GM13976 (cell line): Measurements from ENCODE around the gene NAT9.

Experiments
- DNase-seq: peaks from one replicate; pipeline ENCODE4 v3.0.0; 2012; ENCODE audit warnings: low spot score
- in situ Hi-C: fragments of 300-500 bp; cut with MboI; formaldehyde crosslinking; loops from one replicate; pipeline ENCODE4 v1.12.0; 2022; ENCODE audit warnings: low sequenced_read_pairs, mixed read lengths, inconsistent platforms; ENCODE audit not compliant: unreplicated experiment
- TF ChIP-seq, protein P1 (sequence below): IDR thresholded peaks from 2 replicates; pipeline ENCODE4 v1.5.1; 2012; ENCODE audit warnings: borderline replicate concordance, mild to moderate bottlenecking; ENCODE audit not compliant: insufficient read depth; ENCODE audit errors: extremely low read depth, missing control alignments, control extremely low read depth

NAT9 gene

DNA sequence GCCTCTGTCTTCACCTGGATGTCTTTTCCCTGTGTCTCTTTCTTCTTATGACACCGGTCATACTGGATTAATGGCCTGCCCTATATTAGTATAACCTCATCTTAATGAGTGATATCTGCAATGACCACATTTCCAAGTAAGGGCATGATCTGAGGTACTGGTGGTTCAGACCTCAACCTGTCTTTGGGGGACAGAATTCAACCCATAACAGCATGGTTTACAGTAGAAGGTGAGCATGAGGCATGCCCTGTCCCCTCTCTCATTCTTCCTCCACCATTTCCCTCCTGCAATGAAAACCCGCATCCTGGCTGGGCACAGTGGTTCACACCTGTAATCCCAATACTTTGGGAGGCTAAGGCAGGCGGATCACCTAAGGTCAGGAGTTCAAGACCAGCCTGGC, 41.9 kb downstream of the NAT9 start:
- in situ Hi-C loops, result no loop called here
- TF ChIP-seq, protein P1, sequence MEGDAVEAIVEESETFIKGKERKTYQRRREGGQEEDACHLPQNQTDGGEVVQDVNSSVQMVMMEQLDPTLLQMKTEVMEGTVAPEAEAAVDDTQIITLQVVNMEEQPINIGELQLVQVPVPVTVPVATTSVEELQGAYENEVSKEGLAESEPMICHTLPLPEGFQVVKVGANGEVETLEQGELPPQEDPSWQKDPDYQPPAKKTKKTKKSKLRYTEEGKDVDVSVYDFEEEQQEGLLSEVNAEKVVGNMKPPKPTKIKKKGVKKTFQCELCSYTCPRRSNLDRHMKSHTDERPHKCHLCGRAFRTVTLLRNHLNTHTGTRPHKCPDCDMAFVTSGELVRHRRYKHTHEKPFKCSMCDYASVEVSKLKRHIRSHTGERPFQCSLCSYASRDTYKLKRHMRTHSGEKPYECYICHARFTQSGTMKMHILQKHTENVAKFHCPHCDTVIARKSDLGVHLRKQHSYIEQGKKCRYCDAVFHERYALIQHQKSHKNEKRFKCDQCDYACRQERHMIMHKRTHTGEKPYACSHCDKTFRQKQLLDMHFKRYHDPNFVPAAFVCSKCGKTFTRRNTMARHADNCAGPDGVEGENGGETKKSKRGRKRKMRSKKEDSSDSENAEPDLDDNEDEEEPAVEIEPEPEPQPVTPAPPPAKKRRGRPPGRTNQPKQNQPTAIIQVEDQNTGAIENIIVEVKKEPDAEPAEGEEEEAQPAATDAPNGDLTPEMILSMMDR, result no peak
- peak; percentile 6 for DNase-seq

DNA sequence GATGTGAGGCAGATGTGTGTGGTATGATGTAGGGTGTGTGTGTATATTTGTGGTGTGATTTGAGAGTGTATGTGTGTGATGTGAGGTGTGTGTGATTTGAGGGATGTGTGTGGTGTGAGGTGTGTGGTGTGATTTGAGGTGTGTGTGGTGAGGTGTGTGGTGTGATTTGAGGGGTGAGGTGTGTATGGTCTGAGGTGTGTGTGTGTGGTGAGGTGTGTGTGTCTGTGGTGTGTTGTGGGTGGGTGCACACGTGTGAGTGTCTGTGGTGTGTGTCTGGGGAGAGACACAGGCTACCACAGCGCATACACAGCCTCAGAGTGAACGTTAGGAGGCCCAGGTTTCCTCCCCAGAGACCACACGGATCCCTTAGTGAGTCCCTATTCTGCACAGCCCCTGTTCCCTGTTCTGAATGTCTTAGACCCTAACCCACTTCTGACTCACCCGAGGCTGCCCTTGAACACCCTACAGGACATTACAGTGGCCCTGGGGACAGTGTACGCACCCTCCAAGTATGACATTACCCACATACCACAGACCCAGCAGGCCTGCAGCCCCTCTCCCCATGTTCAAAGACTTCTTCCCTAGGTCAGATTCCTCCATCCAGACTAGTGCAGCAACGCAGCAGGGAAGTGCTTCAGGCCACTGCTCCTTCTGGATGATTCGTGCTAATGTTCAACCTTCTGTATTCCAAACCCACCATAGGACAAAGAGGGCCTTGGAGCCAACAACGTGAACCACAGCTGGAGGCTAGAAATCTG, 42.6 kb downstream of the NAT9 start:
- in situ Hi-C loops, result no loop called here
- TF ChIP-seq, protein P1, result no peak
- peak; percentile 9 for DNase-seq

DNA sequence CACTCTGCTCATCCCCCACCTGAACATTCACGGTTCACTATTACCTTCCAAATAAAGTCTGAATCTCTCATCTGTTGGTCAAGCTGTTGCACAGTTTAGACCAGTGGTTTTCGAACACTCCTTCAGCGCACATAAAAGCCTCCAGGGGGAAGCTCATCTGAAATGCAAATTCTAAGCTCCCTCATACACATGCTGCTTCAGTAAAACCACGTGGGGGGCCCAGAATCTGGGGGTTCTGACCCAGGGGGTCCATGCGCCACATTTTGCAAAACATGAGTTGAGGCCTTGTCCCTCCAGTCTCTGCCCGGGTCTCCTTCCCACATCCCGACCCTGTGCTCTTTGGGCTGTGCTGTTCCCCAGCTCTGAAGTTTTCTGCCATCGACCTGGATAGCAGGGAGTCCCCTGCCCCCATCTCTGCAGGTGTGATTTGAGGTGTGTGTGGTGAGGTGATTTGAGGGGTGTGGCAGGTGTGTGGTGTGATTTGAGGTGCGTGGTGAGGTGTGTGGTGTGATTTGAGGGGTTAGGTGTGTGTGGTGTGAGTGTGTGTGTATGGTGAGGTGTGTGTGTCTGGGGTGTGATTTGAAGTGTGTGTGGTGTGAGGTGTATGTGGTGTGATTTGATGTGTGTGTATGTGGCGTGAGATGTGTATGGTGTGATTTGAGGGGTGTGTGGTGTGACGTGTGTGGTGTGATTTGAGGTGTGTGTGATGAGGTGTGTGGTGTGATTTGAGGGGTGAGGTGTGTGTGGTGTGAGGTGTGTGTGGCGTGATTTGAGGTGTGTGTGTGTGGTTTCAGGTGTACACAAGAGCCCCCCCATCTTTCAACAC, 43.9 kb downstream of the NAT9 start:
- DNase-seq, result no peak
- in situ Hi-C loops, result no loop called here
- TF ChIP-seq, protein P1, result no peak

DNA sequence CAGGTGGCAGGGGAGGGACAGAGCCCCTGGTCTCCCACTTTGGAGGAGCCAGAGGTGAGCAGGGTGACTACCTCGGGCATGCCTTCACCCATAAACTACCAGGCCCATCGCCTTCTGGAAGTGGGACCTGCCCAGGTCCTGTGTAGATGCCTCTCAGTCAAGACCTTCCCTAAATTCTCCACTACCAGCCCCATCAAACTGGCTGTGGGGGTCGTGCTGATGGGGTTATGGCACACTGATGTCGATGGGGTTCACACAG, 44.9 kb downstream of the NAT9 start:
- TF ChIP-seq, protein P1, result no peak
- in situ Hi-C loops, result no loop called here
- no peak for DNase-seq

DNA sequence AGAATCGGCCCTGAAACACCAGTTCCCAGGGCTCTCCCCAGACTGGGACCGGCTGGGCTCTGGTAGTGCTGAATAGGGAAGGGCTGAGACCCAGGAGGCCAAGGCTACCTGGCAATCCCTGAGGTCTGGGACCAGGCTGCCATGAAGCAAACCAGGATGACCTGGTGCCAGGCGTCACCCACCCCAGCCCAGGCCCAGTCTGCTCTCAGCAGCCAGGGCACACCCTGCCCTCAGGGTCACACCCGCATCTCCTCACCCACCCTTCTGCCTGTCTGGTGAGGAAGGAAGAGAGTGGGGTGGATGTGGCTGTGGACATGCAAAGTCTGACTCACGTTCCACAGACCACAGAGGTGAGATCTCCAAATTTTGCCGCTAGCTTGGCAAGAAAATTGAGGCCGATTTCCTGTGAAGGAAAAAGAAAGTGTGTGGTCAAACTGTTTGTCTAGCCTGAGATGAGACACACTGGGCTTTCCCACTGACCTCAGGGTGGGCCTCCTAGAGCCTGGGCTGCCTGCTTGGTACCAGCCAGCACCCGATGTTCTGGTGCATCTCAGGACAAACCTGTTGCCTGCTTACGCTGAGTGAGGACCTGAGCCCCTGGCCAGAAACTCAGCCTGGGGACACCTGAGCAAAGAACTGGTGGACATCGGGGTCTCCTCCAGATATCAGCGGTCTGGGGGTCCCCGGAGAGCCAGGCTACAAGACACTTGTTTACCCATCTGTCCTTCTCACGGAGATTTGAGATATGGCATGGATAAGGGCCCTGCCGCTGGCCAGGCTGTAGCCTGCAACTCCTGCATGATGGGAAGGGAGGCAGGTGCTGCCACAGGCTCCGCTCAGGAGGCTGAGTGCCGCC, 45.4 kb downstream of the NAT9 start:
- in situ Hi-C loops, result no loop called here
- DNase-seq, result peak; percentile 32
- TF ChIP-seq, protein P1, result no peak

DNA sequence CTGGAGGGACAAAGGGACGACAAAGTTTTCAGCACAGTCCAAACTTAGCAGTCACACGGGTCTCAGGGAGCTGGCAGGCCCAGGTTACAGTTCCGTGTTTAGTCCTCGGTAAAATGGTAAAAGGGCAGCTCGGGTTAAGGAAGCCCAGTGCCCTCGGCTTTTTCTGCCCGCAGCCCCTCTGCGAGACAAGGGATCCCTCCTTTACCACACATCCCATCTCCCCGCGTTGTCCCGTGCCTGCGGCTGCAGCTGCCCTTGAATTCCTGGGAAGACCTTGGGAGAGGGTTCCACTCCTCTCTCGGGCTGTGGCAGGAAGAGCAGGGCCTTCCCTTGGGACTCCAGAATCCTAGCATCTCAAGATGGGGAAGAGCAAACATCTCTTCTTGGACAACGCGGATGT, 46.3 kb downstream of the NAT9 start:
- TF ChIP-seq, protein P1, result no peak
- in situ Hi-C loops, result no loop called here
- peak; percentile 8 for DNase-seq
